HCT116 (cell line): ENCODE measurements around the gene METTL21A.

ENCODE experiments used
- ATF3 ChIP-seq: IDR thresholded peaks from 2 replicates; pipeline ENCODE4 v1.6.1; 2012
- CTCF ChIP-seq, 3 experiments: fragments of 200-600 bp in 1 of 3; sonication (generic) in 1 of 3; IDR thresholded peaks in 2 of 3; conservative IDR thresholded peaks in 1 of 3; 2 replicates each; pipeline ENCODE4 v1.5.1; 2012 to 2017; ENCODE audit warnings: low read depth in 2 of 3, low read length in 2 of 3, antibody characterized with exemption in 1 of 3, borderline replicate concordance in 1 of 3, control low read depth in 1 of 3, mild to moderate bottlenecking in 1 of 3, mixed read lengths in 1 of 3, mixed run types in 1 of 3, moderate library complexity in 1 of 3; ENCODE audit not compliant: insufficient read depth in 1 of 3
- FOSL1 ChIP-seq: IDR thresholded peaks from 2 replicates; pipeline ENCODE4 v1.6.1; 2012; ENCODE audit warnings: low read depth
- MAX ChIP-seq: IDR thresholded peaks from 2 replicates; pipeline ENCODE4 v1.6.1; 2012
- POLR2A ChIP-seq: IDR thresholded peaks from 2 replicates; pipeline ENCODE4 v1.7.0; 2011; ENCODE audit warnings: borderline replicate concordance; ENCODE audit not compliant: insufficient read depth, insufficient read length; ENCODE audit errors: extremely low read depth
- POLR2AphosphoS5 ChIP-seq: IDR thresholded peaks from 2 replicates; pipeline ENCODE4 v1.6.1; 2011; ENCODE audit warnings: mild to moderate bottlenecking, low read depth, low read length, moderate library complexity
- SIN3A ChIP-seq: IDR thresholded peaks from 2 replicates; pipeline ENCODE4 v1.6.1; 2012; ENCODE audit warnings: low read depth
- TCF7L2 ChIP-seq: IDR thresholded peaks from 2 replicates; pipeline ENCODE4 v1.7.0; 2011; ENCODE audit warnings: borderline replicate concordance, inconsistent platforms; ENCODE audit not compliant: insufficient read depth, insufficient read length; ENCODE audit errors: extremely low read depth
- ZNF274 ChIP-seq: fragments of 200-500 bp; sonication (Bioruptor generic); IDR thresholded peaks from 2 replicates; pipeline ENCODE4 v1.6.1; 2014; ENCODE audit warnings: mild to moderate bottlenecking, low read depth, low read length, inconsistent platforms
- TF ChIP-seq, protein P1 (sequence below): IDR thresholded peaks from 2 replicates; pipeline ENCODE4 v1.6.1; 2011; ENCODE audit warnings: mild to moderate bottlenecking, low read length, moderate library complexity; ENCODE audit not compliant: insufficient replicate concordance; ENCODE audit errors: extremely low read depth

- TF ChIP-seq CTCF (IDR thresholded peaks at IDR 0.05 in 2 of 3, conservative IDR thresholded peaks at IDR 0.05 in 1 of 3; ENCODE audit: borderline replicate concordance in 1 of 3, insufficient read depth in 1 of 3, low read depth in 2 of 3, low read length in 2 of 3) (no peak), POLR2AphosphoS5 (no peak), POLR2A (no peak), ZNF274 (no peak), TCF7L2 (no peak), MAX (no peak), ATF3 (no peak), FOSL1 (no peak), SIN3A (no peak)
- TF ChIP-seq, protein P1, sequence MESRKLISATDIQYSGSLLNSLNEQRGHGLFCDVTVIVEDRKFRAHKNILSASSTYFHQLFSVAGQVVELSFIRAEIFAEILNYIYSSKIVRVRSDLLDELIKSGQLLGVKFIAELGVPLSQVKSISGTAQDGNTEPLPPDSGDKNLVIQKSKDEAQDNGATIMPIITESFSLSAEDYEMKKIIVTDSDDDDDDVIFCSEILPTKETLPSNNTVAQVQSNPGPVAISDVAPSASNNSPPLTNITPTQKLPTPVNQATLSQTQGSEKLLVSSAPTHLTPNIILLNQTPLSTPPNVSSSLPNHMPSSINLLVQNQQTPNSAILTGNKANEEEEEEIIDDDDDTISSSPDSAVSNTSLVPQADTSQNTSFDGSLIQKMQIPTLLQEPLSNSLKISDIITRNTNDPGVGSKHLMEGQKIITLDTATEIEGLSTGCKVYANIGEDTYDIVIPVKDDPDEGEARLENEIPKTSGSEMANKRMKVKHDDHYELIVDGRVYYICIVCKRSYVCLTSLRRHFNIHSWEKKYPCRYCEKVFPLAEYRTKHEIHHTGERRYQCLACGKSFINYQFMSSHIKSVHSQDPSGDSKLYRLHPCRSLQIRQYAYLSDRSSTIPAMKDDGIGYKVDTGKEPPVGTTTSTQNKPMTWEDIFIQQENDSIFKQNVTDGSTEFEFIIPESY, result no peak
These were observed 21.7 kb downstream of the METTL21A start for GRCh38 chr2:207603486-207603885.
